Measurements from ENCODE around the gene CHST11. TPM values are rescaled to one million over a fixed set of nuclear protein-coding genes. Genes with fewer than 3 reads are reported as not detected.

The CHST11 gene
- total and polyA plus RNA-seq, 10 of the 15 experiments (the other 5 are each of a cell fraction or from before 2014, with no cell fraction given), result 1.9 to 38.1 (median 17.2) TPM

- TF ChIP-seq MEF2B (IDR thresholded peaks at IDR 0.05; ENCODE audit: partially characterized antibody, poor library complexity, severe bottlenecking) (peak; percentile 74), ZSCAN29 (IDR thresholded peaks at IDR 0.05) (no peak), E2F8 (IDR thresholded peaks at IDR 0.05; ENCODE audit: low read depth, partially characterized antibody) (no peak), POU2F2 (IDR thresholded peaks at IDR 0.05; ENCODE audit: borderline replicate concordance, low read depth, low read length) (0 out of 3 replicates have a peak, but pooled peaks have one; percentile 40), E4F1 (IDR thresholded peaks at IDR 0.05; ENCODE audit: borderline replicate concordance, partially characterized antibody) (no peak), MAX (IDR thresholded peaks at IDR 0.05; ENCODE audit: low read depth, low read length) (no peak), RB1 (IDR thresholded peaks at IDR 0.05; ENCODE audit: borderline replicate concordance) (no peak), PAX8 (IDR thresholded peaks at IDR 0.05) (no peak), POLR2AphosphoS2 (IDR thresholded peaks at IDR 0.05; ENCODE audit: low read depth, low read length) (no peak), GATAD2B (conservative IDR thresholded peaks at IDR 0.05; ENCODE audit: low read depth) (no peak), SRF (IDR thresholded peaks at IDR 0.05; ENCODE audit: low read depth in 2 of 2, low read length in 2 of 2) (no peak), POLR2A (IDR thresholded peaks at IDR 0.05; ENCODE audit: low read depth, low read length) (no peak), RAD21 (IDR thresholded peaks at IDR 0.05; ENCODE audit: insufficient read depth, low read depth, low read length) (no peak), USF1 (IDR thresholded peaks at IDR 0.05; ENCODE audit: borderline replicate concordance, extremely low read length, insufficient read depth, low read depth, low read length) (no peak), SMAD5 (IDR thresholded peaks at IDR 0.05; ENCODE audit: low read depth) (no peak), ZBTB33 (IDR thresholded peaks at IDR 0.05) (no peak), PBX3 (IDR thresholded peaks at IDR 0.05; ENCODE audit: insufficient replicate concordance, low read depth, low read length) (no peak)
These were observed 123.2 kb downstream of the CHST11 start (continued) for GRCh38 chr12:104579718-104580495.
